Calu3 (cell line): ENCODE data around the gene PRKACG. TPM values are rescaled to one million over a fixed set of nuclear protein-coding genes. Genes with fewer than 3 reads are reported as not detected.

Experiments
- BruUV-seq: library from RNA; stranded (reverse); fragments of 400-500 nt; replicated peaks from 2 replicates; lab custom pipeline; 2021; lab: Mats Ljungman, UMichigan
- CTCF ChIA-PET: fragments of 300-600 bp; sonication (Branson Sonifier 250); formaldehyde crosslinking; loops from one replicate; lab custom pipeline; 2022; ENCODE audit warnings: antibody characterized with exemption; lab: Charles Lee
- DNase-seq: peaks from one replicate; pipeline ENCODE4 v3.0.0; 2022
- H3K27ac Mint-ChIP-seq: one replicate; pipeline ENCODE4 v1.8.0; 2022; ENCODE audit warnings: mixed read lengths; ENCODE audit not compliant: unreplicated experiment
- H3K27me3 Mint-ChIP-seq: one replicate; pipeline ENCODE4 v1.8.0; 2022; ENCODE audit warnings: mixed read lengths; ENCODE audit not compliant: unreplicated experiment
- H3K36me3 Mint-ChIP-seq: one replicate; pipeline ENCODE4 v1.8.0; 2022; ENCODE audit warnings: mild to moderate bottlenecking, moderate library complexity, mixed read lengths; ENCODE audit not compliant: insufficient read depth, unreplicated experiment
- H3K4me1 Mint-ChIP-seq: one replicate; pipeline ENCODE4 v1.8.0; 2022; ENCODE audit warnings: mild to moderate bottlenecking, low read depth, mixed read lengths; ENCODE audit not compliant: unreplicated experiment
- H3K4me3 Mint-ChIP-seq: one replicate; pipeline ENCODE4 v1.8.0; 2022; ENCODE audit warnings: mild to moderate bottlenecking, low read depth, moderate library complexity, mixed read lengths; ENCODE audit not compliant: unreplicated experiment
- H3K9me3 Mint-ChIP-seq: one replicate; pipeline ENCODE4 v1.8.0; 2022; ENCODE audit warnings: low read depth, mixed read lengths; ENCODE audit not compliant: unreplicated experiment
- CTCF ChIP-seq: fragments of 200-600 bp; IDR thresholded peaks from one replicate; pipeline ENCODE4 v1.8.0; 2022; ENCODE audit warnings: antibody characterized with exemption; ENCODE audit not compliant: unreplicated experiment
- intact Hi-C: fragments of 100-400 bp; cut with micrococcal nuclease; formaldehyde crosslinking; loops from one replicate; pipeline ENCODE4 v1.10.0; 2022; ENCODE audit not compliant: unreplicated experiment
- total RNA-seq: library from RNA; stranded (reverse); gene quantifications from 2 replicates; pipeline ENCODE4 v1.2.3, GENCODE V29; 2022

Gene PRKACG
- total RNA-seq, 1 experiment from 2014 or later = not detected

GRCh38 chr9:68966496-68966944, 47.4 kb downstream of the PRKACG start:
- intact Hi-C loops = no loop called here
- no peak for DNase-seq
- CTCF ChIA-PET = interaction anchor here (0.8 kb wide), 1 partner anchor 431 kb away, joined by 6 read pairs; no protein-coding TSS in a partner anchor
- Mint-ChIP-seq H3K4me3 (no peak overlapping the region), H3K9me3 (no peaks in the 10 kb centered on the region), H3K4me1 (peaks cover 14% of the 10 kb centered on the region), H3K27ac (no peak overlapping the region), H3K27me3 (no peaks in the 10 kb centered on the region), H3K36me3 (no peaks in the 10 kb centered on the region)
- no peak for TF ChIP-seq CTCF
- no TSS peak for BruUV-seq

DNA sequence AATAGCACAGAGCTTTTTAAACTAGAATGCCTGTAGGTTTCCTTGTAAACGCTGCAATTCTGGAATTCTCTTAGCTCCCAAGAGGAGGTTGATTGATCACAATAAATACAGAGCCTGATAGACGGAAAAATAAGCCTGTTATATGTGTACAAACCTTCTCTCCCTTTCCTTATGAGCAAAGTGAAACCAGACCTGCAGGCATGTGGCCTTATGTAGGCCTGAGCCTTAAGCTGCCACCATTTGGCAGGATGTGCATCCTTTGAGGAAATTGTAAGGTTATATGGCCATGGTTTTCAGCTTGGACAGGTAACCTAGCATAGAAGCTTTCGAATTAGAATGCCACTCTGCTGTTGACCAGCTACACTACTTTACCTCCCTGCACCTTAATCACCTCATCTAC, 49.1 kb downstream of the PRKACG start:
- Mint-ChIP-seq H3K36me3 (no peaks in the 10 kb centered on the region), H3K4me1 (peaks cover 14% of the 10 kb centered on the region), H3K27ac (peak overlapping the region; percentile 75), H3K27me3 (no peaks in the 10 kb centered on the region), H3K9me3 (peaks cover 3% of the 10 kb centered on the region), H3K4me3 (no peak overlapping the region)
- no peak for TF ChIP-seq CTCF
- intact Hi-C loops = no loop called here
- CTCF ChIA-PET = interaction anchor here (0.9 to 1.6 kb wide), 4 partner anchors 10 to 226 kb away, joined by 3 to 8 read pairs (median 3); no protein-coding TSS in a partner anchor
- no peak for DNase-seq
- BruUV-seq = no TSS peak

DNA sequence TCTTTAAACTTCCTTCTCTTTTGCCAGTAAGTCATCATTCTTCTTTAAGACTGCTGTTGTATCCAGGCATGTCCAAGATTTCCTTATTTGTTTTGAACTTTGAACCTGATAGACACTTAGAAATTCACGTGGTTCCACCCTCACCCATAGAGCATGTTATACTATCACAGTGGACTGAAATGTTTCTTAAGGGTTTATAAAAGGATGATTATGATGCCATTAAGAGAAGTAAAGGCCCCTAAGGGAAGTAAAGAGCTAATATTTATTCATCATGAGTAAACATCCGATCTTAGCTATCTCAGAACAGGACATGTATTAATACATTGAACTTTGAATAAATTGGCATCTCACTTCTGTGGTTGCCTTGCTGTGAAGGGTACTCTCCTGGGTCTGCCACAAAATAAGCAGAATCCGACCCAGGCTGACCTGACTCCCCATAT, 49.8 kb downstream of the PRKACG start:
- Mint-ChIP-seq H3K36me3 (no peaks in the 10 kb centered on the region), H3K27me3 (no peaks in the 10 kb centered on the region), H3K4me1 (peaks cover 14% of the 10 kb centered on the region), H3K27ac (peak overlapping the region; percentile 75), H3K9me3 (peaks cover 3% of the 10 kb centered on the region), H3K4me3 (no peak overlapping the region)
- DNase-seq = peak; percentile 43
- BruUV-seq = no TSS peak
- CTCF ChIA-PET = interaction anchor here (0.9 to 1.6 kb wide), 4 partner anchors 10 to 225 kb away, joined by 3 to 8 read pairs (median 3); no protein-coding TSS in a partner anchor
- intact Hi-C loops = no loop called here
- no peak for TF ChIP-seq CTCF

DNA sequence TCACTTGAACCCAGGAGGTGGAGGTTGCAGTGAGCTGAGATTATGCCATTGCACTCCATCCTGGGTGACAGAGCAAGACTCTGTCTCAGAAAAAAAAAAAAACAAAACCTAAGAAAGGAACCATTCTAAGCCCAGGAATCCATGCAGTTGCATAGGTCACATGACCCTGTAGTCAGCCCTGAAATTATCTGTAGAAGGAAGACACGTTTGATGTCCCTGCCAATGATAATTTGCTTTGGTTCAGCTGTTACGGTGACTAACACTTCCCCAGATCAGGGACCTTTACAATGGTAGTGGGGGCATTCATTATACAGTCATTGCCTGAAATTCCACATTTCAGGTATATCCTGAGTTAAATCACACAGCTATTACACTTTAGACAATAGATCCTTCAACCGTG, 50.5 kb downstream of the PRKACG start:
- H3K4me1 Mint-ChIP-seq = peaks cover 14% of the 10 kb centered on the region
- no TSS peak for BruUV-seq
- CTCF ChIA-PET = interaction anchor here (1.3 kb wide), 1 partner anchor 11 kb away, joined by 3 read pairs; no protein-coding TSS in a partner anchor
- peak overlapping the region; percentile 75 for H3K27ac Mint-ChIP-seq
- H3K4me3 Mint-ChIP-seq = no peak overlapping the region
- TF ChIP-seq CTCF = no peak
- H3K36me3 Mint-ChIP-seq = no peaks in the 10 kb centered on the region
- H3K27me3 Mint-ChIP-seq = no peaks in the 10 kb centered on the region
- intact Hi-C loops = no loop called here
- DNase-seq = no peak
- H3K9me3 Mint-ChIP-seq = peaks cover 3% of the 10 kb centered on the region

Other genes with a start within 250 kb of the PRKACG start
- gene FXN, start 21.6 kb upstream of the PRKACG start, total RNA-seq = 11.9 and 12.9 TPM in 2 replicates
- 139 and 160 TPM in 2 replicates for gene TJP2, start 160.2 kb upstream of the PRKACG start, total RNA-seq